A172 (cell line): ENCODE measurements around the gene NPIPA2. TPM values are rescaled to one million over a fixed set of nuclear protein-coding genes. Genes with fewer than 3 reads are reported as not detected.

Source experiments
- total RNA-seq: library from RNA; depleted of rRNA; stranded (reverse); fragments of >200 nt; shearing (Covaris generic); gene quantifications from 2 replicates; pipeline ENCODE4 v1.2.3, GENCODE V29; 2014; rRNA removed

The NPIPA2 gene
- total RNA-seq, 1 experiment from 2014 or later = 0.72 TPM

Other genes starting within 250 kb of the NPIPA2 start
- gene PARN, start 112.3 kb upstream of the NPIPA2 start, total RNA-seq = 64.6 and 86.6 TPM in 2 replicates
- gene BFAR, start 109.6 kb upstream of the NPIPA2 start, total RNA-seq = 94.3 and 146 TPM in 2 replicates
- not detected in 2 replicates for gene PLA2G10, start 48.2 kb upstream of the NPIPA2 start, total RNA-seq
- 0.50 and 0.72 TPM in 2 replicates for gene NPIPA3, start 39.1 kb upstream of the NPIPA2 start, total RNA-seq
- gene NOMO1, start 91.2 kb downstream of the NPIPA2 start, total RNA-seq = 119 and 135 TPM in 2 replicates
- 24.4 and 30.8 TPM in 2 replicates for gene NPIPA1, start 194.9 kb downstream of the NPIPA2 start, total RNA-seq
- 80.5 and 89.8 TPM in 2 replicates for gene PDXDC1, start 232.5 kb downstream of the NPIPA2 start, total RNA-seq